Activated CD4-positive, alpha-beta T cell treated with anti-CD3 and anti-CD28 coated beads for 48 hours (primary cell): Measurements from ENCODE around the gene ANXA3.
A peak's percentile ranks its signal among the peaks of the same experiment; 100 is the strongest.

Experiments used
- DNase-seq: peaks from one replicate; pipeline ENCODE4 v3.0.0-alpha.2; 2020

Gene ANXA3

DNA sequence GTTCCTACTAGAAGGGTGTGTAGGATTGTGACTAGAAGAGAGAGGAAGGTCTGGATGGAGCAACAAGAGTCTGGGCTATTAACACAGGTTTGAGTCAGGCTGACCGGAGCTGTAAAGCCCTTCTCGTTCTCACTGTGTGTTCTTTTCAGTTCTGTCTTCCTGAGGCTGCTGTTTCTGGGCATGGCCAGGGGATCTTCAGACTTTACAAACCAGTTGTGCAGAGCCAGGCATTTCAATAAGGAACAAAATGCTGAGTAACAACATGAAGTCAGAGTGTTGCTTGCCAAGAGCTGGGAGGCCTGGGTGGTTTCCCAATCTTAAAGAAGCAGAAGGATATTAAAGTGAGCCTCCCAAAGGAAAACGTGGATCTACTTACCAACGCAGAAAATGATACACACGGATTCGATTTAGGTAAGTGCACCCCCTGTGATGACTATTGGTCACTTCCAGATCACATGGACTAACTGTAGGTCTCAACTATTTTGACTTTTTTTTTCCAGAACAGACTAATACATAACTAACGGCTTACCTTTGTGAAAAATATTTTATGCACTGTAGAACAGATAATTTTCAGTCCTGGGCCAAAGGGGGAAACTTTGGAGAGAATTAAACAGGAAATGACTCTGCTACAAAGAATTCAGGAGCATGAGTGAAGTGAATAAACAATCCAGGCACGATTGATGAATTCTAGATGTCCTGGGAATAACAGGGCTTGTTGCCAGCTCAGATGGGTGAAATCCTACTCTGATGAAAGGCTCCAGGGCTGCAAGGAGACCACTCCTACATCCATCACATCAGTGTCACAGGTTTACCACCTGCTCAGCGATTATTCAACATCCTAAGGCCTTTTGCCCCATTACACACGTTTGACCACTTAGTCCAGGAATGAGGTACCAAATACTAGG is 94.5 kb downstream of the ANXA3 start:
- DNase-seq: no peak

DNA sequence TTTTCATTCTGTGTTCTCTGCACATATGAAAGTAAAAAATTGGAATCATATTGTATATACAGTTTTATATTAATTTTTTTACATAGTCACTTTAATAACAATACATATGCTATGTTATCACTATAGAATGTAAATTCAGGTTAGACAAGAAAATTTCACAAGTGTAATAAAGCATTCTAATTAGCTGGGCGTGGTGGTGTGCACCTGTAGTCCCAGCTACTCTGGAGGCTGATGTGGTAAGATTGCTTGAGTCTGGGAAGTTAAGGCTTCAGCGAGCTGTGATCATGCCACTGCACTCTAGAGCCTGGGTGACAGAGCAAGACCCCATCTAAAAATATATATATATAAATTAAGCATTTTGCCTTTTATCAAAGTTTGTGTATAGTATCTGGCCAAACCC is 95.7 kb downstream of the ANXA3 start:
- DNase-seq: no peak

DNA sequence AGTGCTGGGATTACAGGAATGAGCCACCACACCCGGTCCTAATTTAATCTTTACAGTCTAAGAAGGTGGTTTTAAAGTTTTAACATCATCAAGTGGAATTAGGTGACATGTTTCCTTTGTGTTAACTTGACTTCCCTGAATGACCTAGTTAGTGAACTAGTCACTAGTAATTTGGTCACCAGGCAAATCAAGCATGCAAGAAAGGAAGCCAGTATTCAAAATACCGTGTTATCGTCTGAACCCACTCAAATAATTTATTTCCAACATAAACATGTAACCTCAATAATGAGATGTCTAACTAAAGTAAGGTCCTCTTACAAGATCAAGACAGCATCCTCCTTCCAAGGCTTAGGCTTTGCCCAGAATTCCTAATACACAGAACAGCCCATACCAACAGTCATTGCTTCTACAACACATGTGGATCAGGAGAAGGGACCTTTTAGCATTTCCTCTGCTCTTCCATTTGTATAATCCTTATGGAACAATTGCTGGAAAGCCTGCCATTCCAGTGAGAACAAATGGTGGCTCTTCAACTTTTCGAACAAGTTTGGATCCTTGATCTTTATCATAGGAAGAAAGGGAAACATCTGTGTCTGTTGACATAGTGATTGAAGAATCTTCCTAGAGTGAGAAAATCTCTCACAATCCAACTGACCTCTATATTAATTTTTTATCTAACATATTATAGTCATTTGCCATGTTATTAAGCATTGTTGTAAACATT is 97.2 kb downstream of the ANXA3 start:
- no peak for DNase-seq

DNA sequence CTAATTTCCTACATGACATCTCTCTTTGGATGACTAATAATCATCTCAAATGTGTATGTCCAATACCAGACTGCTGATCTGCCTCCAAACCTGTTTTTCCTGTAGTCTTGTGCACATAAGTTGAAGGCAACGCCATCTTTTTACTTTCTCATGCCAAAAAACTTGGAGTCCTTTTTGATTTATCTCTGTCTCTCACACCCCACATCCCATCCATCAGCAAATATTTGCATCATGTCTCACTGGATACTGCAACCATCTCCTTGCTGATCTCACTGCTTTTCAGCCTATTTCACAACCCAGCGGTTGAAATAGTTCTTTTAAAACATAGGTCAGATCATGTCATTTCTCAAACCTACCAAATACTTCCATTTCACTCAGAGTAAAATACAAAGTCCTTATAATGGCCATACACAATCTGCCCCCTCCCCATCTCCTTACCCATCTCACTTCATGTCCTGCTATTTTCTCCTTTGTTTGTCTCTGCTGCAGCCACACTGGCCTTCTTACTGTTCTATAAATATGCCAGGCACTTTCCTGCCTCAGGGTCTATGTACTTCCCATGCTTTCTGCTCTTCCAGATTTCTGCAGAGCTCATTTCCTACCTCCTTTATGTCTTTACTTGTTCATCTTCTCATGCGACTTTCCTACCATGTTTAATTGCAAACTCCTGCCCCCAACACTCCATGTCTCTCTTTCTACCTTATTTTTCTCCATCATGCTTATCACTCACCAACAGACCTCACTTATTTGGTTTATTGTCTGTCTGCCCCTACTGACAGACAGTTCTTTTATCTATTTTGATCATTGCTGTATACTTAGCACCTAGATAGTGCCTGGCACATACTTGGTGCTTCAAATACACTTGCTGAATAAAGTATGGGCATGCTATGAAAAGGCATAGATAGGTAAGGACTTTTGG is 98.8 kb downstream of the ANXA3 start:
- DNase-seq: no peak

DNA sequence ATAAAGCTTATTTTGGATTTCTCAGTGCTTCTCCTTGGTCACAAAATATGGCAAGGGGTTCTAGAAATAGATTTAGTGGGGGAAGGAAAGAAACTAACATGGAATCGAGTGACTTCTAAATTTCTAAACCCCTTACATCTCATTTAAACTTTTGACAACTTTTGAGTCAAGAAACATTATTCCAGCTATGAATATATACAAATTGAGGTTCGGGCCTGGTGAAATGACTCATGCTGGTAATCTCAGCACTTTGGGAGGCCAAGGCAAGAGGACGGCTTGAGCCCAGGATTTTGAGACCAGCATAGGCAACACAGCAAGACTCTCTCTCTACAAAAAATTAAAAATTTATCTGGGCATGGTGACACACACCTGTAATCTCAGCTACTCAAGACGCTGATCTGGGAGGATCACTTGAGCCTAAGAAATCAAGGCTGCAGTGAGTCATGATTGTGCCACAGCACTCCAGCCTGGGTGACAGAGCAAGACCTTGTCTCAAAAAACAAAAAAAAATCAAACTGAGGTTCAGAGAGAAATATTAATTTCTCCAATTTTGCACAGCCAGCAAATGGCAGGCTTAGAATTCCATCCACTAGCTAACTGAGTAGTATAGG is 99.8 kb downstream of the ANXA3 start:
- DNase-seq: no peak

DNA sequence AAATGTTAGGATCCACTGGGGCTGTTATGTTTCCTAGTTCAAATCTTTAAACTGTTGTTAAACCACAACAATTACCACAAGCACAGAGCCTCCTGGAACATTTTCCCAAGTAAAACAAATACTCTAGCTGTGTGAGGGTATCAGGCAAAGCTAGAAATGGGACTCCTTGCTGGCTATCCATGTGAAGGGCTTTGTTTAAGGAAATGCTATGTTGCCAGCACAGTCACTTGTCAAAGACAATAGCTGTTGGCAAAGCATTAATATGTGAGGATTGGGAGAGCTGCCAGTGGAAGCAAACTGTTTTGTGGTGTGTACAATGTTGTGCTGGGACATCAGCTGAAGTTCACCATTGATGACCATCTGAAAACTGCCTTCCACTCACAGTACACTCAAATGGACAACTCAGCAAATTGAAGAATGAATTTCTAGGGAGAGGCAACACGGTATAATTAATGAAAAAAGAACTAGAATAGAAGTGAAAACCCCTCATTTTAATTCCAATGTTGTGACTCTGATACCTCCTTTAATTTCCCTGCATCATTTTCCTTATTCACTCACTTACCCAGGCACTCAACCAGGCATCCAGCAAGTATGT is 100.8 kb downstream of the ANXA3 start:
- no peak for DNase-seq

DNA sequence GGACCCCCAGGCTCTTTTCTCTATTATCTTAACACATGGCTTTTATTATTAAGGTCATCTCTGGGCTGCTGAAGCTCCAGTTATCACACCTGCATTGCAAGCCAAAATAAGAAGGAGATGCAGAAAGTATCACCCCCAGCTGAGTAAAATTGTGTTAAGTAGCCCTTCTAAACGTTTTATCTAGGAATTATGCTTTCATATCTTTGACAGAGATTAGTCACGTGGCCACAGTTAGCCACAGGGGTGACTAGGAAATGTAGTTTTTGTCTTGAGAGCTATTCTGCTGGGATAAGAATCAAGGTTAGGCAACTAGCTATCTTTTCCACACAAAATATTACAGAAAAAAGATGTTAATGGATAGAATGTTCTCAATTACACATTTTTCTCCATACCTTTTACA is 102.1 kb downstream of the ANXA3 start:
- no peak for DNase-seq

DNA sequence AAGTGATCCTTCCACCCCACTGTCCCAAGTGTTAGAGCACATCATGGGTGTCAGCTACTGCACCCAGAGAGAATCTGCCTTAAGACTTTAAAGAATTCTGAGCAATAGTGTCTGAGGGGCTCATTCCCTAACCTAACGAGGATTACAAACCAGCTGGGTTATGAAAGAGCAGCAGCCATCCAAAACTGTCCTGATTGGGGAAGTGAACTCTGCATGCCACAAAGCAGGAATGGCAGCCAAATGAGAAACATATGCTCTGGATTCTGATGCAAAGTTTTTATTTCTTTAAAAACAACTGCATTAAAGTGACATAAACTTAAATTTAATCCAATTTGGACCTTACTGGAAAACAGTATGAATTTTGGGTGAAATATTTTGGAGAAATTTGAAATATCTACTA is 103.2 kb downstream of the ANXA3 start:
- DNase-seq: no peak

DNA sequence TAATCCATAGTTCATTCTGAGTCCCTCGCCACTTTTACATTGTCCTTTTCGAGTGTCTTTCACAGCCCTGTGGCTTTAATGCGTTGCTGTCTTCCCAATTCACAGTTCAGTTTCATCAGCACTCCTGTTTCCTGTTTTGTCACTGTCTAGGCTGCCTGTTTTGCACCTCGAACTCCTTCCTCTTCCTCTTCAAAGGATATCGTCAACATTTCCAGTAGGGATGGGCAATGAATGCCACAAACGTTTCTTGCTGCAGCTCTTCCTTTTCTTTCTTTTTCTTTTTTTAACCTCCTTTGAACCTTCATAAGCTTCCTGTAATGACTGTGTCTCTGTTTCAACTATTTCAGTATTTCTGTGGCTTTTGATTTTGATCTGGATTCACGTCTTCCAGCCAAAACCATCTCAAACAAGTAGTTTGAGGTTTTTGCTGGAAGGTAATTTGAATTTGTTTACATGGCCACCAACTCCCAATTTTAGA is 105.4 kb downstream of the ANXA3 start:
- DNase-seq: peak; percentile 20

DNA sequence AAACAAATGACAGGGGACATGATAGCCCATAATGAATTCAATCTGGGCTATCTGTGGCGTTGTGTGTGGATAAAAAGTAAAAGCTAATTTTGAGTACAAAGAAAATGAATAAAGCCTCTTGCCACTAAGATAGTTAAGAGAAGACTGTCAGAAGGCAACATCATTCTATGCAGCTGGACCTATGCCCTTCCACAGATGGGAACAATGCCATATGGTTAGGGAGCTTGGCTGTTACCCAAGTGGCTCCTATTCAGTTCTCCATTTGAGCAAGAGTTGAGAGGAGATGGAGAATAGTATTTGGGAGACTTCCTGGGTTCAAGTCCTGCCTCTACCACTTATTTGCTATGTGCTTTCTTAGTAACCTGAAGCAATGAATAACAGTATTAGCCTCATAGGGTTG is 107.7 kb downstream of the ANXA3 start:
- no peak for DNase-seq

DNA sequence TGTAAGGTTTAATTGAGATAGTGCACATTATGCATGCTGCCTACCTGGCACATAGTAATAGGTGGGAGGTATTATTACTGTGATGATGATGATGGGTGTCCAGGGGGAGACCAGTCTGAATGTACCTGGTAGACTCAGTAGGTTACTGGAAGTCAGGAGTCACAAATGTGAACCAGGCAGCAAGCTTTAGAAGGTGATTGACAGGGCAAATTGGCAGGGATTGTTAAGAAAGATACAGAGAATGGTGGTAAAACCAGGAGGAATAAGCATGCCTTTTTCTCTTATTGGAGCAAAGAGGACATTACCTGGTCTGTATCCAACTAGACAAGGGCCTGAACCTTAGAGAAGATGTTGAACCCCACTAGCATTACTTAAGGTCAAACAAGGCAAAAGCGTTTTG is 108.1 kb downstream of the ANXA3 start:
- no peak for DNase-seq
